NCI-H1417 treated with DMSO at 0.1 percent for 48 hours (cell line): ENCODE data around the gene KDM1B.

ENCODE experiments used
- DNase-seq: peaks from one replicate; lab custom pipeline; 2025; lab: John Stamatoyannopoulos, UW

KDM1B gene, protein sequence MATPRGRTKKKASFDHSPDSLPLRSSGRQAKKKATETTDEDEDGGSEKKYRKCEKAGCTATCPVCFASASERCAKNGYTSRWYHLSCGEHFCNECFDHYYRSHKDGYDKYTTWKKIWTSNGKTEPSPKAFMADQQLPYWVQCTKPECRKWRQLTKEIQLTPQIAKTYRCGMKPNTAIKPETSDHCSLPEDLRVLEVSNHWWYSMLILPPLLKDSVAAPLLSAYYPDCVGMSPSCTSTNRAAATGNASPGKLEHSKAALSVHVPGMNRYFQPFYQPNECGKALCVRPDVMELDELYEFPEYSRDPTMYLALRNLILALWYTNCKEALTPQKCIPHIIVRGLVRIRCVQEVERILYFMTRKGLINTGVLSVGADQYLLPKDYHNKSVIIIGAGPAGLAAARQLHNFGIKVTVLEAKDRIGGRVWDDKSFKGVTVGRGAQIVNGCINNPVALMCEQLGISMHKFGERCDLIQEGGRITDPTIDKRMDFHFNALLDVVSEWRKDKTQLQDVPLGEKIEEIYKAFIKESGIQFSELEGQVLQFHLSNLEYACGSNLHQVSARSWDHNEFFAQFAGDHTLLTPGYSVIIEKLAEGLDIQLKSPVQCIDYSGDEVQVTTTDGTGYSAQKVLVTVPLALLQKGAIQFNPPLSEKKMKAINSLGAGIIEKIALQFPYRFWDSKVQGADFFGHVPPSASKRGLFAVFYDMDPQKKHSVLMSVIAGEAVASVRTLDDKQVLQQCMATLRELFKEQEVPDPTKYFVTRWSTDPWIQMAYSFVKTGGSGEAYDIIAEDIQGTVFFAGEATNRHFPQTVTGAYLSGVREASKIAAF

DNA sequence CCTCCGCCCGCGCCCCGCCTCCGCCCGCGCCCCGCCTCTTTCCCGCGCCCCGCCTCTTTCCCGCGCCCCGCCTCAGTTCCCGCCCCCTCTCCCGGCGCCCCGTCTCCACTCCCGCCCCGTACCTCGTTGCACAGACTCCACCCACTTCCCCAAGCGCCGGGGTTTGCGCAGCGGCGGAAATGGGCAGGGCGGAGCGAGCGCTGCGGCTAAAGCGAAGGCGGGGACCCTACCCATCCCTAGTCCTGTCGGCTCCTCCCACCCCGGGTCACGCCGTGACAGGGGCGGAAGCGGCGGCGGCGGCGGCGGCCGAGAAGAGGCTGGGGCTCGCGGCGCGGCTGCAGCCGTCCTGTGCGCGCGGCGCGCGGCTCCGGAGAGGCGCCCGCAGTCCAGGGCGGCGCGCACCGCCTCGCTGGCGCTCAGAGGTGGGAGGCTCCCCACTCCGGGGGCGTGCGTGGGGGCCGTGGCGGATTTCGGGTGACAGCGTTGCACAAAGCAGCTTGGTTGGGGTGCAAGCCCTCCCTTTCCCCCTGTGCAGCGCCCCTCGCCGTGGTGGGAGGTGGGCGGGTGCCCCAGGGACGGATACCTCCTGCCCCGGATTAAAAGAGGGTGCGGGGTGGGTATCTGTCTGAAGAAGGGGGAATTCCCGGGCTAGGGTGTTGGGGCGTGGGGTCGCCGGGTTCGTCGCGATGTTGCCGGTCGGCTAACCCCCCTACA, at the start of gene KDM1B:
Gene KDM1B (plus strand): TSS at position 273 of the 714 bp plus-strand sequence. CDS start 4,474 bp downstream, outside the sequence.
- DNase-seq, result peak; percentile 93

DNA sequence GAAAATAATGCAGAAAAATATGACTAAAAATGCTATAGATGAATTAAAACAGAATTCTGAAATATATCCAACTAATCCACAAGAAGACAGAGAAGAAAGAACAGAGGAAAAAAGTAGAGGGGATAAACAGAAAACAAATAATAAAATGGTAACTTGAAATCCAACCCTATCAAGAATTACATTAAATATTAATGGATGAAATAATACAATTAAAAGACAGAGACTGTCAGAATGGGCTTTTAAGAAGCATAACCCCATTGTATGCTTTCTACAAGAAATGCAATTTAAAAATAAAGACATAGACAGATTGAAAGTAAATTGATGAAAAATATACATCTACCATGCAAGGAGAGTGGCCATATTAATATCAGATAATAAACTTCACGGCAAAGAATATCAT, 48.2 kb upstream of the KDM1B start:
- no peak for DNase-seq

DNA sequence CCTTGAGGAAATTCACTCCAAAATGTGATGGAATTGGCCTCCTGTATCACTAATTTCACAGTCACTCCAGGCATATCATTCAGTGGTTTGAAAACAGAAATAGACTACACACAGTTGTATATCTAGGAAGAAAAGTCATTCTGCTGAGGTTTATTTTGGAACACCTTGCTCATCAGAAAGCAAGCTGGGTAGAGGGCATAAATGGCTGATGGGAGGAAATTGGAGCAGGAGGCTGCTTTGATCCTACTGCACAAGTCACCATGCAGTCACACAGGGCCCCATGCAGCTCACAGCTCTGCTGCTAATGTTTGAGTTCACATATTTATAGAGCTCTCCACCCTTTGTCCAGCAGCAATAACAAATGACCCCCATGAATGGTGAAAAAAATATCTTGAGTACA, 45.1 kb upstream of the KDM1B start:
- DNase-seq, result no peak

DNA sequence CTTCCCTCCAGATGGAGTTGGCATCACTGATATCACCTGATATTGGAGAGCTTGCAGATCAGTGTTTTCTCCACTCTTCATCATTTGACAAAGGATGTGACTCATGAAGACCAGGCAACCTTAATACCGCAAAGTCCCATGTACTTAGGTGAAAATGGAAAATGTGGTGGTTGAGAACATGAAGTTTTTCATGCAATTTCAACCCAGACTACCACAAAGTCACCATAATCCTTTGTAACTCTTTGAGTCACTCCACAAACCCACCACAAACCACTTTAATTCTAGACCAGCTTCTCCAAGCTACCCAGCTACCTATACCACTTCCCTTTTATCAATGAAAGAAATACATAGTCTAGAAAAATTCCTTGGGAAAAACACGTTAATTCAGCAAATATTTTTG, 39.9 kb upstream of the KDM1B start:
- no peak for DNase-seq

DNA sequence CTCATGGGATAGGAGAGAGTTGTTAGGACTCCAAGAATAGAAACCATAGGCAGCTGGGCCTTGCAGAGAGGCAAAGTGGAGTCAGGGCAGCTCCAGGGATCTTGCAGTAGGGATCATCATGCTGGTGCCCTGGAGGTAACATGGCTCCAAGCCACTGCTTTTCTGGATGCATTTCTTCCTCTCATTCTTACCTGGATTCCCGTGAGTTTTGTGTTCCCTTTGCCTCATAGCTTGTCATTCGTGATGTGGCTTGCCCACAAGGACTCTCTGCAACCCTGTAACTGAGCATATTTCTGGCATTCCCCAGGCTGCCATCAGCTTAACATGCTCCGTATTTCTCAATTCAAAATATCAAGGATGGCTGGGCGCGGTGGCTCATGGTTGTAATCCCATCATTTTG, 38.1 kb upstream of the KDM1B start:
- DNase-seq, result no peak

DNA sequence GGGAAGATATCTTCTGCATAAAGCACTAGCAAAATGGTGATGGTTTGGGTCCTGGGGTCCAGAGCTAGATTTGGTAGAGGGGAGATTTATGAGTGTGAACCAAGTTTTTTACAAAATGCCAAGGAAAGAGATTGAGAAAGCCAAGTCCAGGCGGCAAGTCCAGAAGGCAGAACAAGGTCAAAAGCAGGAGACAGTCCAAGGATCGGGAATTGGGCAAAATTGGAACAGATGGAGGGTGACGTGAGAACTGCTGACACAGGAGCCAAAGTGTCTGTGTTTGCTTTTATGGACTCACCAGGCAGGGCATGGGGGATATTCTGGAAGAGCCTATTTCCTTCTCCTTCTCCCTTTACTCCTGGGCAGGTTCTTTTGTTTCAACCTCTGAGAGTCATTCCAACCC, 36.9 kb upstream of the KDM1B start:
- DNase-seq, result no peak

DNA sequence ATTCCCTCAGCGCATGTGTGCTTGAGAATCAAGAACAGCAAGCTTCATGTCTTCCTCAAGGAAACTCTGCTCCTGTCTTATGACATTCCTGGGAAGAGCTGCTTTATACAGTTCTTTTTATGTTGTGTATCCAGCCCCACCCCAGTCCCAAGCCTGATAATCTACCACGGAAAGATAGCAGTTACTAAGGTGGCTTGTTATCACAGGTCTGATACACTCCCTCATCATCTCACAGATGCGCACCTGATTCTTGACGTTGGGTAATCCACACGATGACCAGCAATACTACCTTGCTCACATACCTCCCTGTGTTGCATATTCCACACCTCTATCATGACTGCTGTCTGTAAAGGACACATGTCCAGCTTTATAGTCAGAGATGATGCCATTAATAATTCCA, 36.0 kb upstream of the KDM1B start:
- no peak for DNase-seq

DNA sequence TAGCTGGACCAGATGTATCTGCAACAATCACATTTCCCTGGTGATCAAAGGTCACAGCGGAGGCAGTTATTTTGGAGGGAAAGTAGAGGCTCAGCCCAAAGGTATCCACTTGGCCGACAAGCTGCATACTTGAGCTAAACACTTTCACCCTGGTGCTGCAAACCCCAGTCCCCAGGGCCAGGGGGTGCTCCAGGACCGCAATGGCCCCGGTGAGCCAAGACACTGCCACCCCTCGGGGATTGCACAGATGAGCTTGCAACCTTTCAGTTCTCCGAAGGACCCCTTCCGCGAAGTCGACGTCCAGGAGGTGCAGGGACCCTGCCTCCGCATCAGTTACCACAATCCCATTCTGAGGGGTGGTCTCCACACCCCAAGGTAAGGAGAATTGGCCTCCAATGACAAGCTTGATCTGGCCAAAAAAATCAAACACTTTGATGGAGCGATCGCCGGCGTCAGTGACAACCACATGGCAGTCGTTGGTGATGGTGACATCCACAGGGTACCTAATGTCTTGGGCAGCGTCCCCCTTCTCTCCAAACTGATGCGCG, 33.6 kb upstream of the KDM1B start:
- DNase-seq, result no peak

DNA sequence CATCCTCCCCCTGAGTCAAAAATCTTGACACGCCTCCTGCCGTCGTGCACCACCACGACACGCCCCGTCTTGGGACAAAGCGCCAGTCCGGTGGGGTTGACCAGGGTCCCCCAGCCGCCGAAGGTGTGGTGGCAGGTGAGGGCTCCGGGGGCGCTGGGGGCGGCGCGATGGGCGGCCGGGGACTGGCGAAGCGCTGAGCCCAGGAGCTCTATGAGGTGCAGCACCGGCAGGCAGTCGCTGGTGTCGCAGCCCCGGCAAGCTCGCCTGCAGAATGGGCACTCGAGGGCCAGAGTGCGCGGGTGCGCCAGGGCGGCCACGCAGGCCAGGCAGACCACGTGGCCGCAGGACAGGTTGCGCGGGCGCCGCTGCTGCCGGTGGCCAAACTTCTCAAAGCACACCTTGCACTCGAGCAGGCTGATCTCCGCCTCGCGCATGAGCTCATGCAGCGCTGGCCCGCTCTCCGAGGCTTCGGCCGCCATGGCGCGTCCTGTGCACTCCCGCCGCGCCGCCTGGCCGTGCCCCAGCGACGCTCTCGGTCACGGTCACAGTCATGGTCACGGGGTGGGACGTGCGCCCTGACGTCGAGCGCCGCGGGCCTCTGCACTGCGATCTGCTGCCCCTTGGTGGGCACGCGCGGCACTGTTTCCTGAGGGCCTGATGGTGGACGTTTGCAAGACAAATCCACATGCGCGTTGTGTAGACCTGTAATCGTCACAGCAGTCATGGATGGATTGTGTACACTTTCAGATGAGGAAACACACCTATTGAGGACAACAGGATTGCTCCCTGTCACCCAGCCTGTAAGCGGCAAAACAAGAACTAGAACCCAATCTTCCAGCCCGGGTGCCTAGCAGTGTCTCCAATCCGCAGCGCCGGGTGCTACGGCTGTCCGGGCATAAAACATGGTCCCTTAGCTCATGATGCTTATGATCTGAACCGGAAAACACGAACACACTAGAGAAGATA, 32.8 kb upstream of the KDM1B start, which contains the start of gene NHLRC1:
Gene NHLRC1 (minus strand): TSS at position 550 of the 966 bp plus-strand sequence. CDS start 71 bp downstream, at position 479.
- DNase-seq, result peak; percentile 60

DNA sequence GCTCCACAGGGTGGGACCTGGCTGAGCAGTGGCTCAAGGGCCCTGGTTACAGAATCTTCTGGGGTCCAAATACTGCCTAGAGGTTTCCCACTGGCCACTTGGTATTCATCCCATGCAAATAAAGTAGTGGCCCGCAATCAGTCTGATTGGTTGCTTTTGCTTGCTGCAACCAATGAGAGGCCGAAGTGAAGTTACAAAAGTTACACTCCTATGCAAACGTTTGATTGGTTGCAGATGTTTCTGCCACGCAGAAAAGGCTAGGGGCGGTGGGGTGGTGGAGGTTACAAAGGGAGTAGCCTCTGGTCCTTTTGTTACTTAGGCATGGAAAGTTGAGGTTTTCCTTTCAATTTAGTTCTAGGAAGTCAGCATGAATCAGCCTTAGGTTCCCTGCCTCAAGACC, 29.1 kb upstream of the KDM1B start:
- no peak for DNase-seq

DNA sequence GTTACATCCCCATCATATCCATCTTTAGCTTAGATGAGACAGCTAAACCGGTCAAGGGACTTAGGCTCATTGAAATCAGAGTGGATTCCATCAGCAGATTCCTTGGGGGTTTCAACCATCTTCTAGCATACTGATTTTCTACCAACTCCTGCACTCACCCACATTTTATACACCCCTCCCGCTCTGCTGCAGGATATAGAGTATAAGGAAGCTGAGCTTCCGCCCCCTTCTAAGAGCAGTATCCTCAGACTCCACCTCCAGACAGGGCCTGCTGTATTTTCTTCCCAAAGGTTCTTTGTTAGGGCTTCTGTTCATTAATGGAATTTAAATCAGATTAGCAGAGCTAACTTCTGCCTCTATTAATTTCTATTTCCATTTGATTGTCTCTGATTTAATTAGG, 22.9 kb upstream of the KDM1B start:
- no peak for DNase-seq

DNA sequence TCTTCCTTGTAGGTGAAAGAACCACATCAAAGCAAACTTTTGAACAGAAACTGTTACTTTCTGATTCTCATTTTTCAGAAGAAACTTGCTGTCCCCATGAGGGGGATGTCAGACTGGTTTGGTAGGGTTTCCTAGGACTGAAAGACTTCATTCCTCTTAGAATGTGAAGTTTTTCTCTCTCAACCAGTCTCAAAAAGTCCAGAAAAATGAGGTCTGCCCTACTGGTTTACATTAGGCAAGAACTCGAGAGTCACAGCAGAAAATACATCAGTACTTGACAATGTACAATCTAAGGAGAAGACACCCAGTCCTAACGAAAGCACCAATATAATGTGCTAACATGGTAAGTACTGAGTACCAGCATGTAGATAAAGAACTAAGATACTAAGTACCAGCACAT, 20.1 kb upstream of the KDM1B start:
- no peak for DNase-seq

DNA sequence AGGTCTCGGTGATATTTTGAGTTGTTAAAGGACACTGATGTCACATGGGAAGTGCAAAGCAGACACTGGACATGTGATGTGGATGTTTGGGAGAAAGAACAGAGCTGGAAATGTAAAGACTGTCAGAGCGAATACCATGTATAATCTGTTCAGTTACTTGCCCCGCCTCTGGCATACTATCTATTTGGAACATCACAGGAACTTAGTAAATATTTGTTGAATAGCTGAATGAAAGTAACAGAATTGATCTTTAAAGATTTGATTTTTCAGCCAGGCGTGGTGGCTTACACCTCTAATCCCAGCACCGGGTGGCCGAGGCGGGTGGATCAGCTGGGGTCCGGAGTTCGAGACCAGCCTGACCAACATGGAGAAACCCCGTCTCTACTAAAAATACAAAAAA, 19.0 kb upstream of the KDM1B start:
- DNase-seq, result no peak

DNA sequence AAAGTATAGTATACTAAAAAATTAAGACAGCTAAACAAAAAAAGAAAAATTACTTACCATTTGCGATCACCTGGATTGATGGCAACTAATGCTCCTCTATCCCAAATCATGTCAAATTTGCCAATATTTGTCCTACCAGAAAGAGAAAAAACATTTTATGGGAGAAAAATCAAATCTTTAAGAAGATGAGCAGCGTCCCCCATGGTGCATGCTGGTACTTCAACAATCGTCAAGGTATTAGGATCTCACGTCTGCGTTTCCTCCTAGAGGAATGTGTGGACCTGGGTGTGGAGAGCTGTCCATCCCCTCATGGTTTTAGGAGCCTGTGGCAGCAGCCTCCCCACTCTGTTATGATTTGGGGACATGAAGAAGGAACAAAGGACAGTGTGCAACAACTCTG, 16.3 kb upstream of the KDM1B start:
- DNase-seq, result no peak

DNA sequence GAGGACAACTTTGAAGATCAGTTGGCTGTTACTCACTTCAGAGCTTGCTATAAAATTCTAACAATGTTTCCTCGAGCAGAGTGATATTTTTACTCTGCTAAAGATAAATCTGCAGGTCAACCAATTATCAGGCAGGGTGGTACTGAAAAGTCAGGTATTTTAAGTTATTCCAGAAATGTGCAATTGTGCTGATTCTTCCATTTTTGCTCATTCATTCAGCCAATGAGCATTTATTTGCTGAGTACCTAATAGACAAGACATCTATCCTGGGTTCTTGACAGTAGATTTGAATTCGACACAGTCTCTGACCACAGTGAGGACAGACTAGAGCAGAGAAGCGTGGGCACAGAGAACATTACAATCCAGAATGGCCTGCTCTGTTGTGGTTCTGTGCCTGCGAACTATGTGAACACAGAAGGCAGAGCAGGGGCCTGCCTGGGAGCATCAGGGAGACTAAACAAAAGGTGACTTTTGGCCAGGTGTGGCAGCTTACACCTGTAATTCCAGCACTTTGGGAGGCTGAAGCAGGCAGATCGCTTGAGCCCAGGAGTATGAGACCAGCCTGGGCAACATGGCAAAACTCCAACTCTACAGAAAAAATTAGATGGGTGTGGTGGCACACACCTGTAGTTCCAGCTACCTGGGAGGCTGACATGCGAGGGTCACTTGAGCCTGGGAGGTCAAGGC, 15.1 kb upstream of the KDM1B start:
- DNase-seq, result no peak

DNA sequence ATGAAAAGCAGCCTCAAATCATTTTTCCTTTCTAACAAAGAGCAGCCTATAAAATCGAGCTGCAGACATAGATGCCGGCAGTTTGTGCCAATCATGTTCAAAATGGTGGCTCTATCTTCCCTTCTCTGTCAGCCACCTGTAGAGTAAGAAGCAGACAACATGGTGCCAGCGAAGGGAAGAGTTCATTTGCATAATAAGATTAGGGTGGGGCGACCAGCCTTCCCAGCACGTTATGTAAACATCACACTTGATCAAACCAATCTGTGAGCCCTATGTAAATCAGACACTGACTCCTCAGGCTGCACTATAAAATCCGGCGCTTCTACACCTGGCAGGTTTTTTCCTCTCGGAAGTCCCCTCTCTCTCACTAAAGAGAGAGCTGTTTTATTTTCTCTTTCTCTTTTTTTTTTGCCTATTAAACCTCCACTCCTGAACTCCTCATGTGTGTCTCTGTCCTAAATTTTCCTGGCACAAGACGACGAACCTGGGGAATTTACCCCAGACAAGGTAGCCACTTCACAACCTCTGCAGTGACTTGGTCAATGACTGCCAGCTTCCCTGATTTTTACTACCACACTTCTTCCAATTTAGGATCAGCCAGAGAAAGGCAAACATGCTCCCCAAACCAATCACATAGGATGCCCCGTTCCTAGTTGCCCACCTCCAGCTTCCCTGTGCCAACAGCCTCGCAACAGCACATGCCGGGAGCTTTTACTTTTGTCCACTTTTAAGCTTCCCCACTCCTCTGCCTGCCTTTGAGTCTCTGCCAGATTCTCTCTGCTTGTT, 13.2 kb upstream of the KDM1B start:
- peak; percentile 3 for DNase-seq

DNA sequence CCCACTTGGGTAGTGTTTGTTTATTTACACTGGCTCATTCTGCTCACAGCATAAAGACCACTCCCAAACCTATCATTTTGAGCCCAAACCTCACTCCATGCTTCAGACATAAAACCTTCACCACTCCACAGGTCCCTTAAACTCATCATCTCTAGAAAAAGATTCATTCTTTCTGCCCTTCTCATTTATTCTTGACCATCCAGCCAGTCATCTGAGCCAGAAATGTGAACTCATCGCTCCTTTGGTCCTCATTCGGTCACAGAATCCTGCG, 12.7 kb upstream of the KDM1B start:
- no peak for DNase-seq

DNA sequence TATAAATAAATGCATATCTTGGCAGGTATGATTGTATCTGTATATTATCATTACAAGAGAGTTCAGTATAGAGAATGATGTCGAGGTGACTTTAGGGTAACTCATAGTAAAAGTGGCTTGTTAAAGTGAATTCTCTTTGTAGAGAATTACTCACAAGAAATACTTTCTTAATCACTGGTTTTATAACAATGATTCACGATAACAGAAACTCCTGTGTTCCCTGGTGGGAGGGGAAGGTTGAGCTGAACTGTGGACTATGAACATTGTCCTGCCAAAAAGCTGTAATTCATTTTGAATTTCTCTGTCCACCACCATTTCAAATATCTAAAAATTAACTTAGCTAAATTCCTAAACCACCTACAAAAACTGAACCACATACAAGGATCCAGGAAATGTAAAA, 8.1 kb upstream of the KDM1B start:
- no peak for DNase-seq

DNA sequence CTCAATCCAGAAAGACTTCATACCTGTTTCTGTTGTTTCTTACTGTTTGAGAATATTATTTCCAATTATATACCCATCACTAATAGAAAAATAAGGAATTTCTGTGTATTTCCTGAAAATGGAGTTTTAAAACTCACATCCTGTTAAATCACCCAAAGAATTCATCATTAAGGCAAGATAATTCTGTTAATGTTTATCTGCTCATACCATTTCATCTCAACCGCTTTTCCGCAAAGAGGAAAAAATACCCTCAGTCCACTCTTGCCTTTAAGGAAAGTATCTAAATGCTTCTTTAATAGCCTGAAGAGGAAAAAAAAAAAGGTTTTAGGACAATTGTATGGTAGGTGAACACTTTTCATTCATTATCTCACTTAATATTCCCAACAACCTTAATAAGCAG, 7.6 kb upstream of the KDM1B start:
- DNase-seq, result no peak
